Psoas muscle (tissue), 8 donors: Measurements from ENCODE around the gene KDM2B. TPM values are rescaled to one million over a fixed set of nuclear protein-coding genes. Genes with fewer than 3 reads are reported as not detected.

ENCODE experiments used
- ATAC-seq, 4 donors: fragments of 200-7000 bp; cut with Tn5 transposase; one replicate each; pipeline ENCODE4 v1.9.1; 2020; ENCODE audit warnings: moderate library complexity in 3 of 4, mild to moderate bottlenecking in 2 of 4
- DNase-seq, 2 donors: peaks; one replicate each; pipeline ENCODE4 v3.0.0-alpha.2; 2020
- H3K27ac ChIP-seq: fragments of 200-600 bp; one replicate; pipeline ENCODE4 v1.8.0; 2022
- H3K27me3 ChIP-seq, 3 donors: fragments of 200-600 bp in 1 of 3; one replicate each; pipeline versions ENCODE4 v1.6.1 to v1.8.0; 2013 to 2022; ENCODE audit warnings: low read length in 2 of 3, mild to moderate bottlenecking in 2 of 3, moderate library complexity in 1 of 3; ENCODE audit not compliant: insufficient read depth in 3 of 3
- H3K36me3 ChIP-seq, 2 donors: fragments of 200-600 bp in 1 of 2; one replicate each; pipeline versions ENCODE4 v1.6.1 to v1.8.0; 2013 to 2022; ENCODE audit warnings: low read depth in 1 of 2, mild to moderate bottlenecking in 1 of 2, moderate library complexity in 1 of 2; ENCODE audit not compliant: insufficient read depth in 1 of 2
- H3K4me1 ChIP-seq: fragments of 200-600 bp; one replicate; pipeline ENCODE4 v1.8.0; 2022
- H3K4me3 ChIP-seq: fragments of 200-600 bp; one replicate; pipeline ENCODE4 v1.8.0; 2022; ENCODE audit warnings: mild to moderate bottlenecking
- H3K9me3 ChIP-seq: fragments of 200-600 bp; one replicate; pipeline ENCODE4 v1.8.0; 2022
- CTCF ChIP-seq: fragments of 200-600 bp; IDR thresholded peaks from one replicate; pipeline ENCODE4 v1.8.0; 2022; ENCODE audit warnings: antibody characterized with exemption
- WGBS, 3 donors: extraction: QIAGEN DNeasy Blood & Tissue Kit; methylation state at CpG; one replicate each; pipeline versions ENCODE4 v1.1.6 to v1.1.7; 2013; 5-methylcytosine and 5-hydroxymethylcytosine counted together
- intact Hi-C, 2 donors: fragments of 100-400 bp; cut with DNase I; formaldehyde crosslinking; loops; one replicate each; pipeline versions ENCODE4 v1.11.0 to v1.14.2; 2022
- polyA plus RNA-seq, 3 donors: library from polyadenylated mRNA; stranded (reverse); fragments of 200-250 nt; gene quantifications; one replicate each; pipeline ENCODE4 v1.2.3, GENCODE V29; 2013
- total RNA-seq, 4 donors: library from RNA; stranded (reverse); fragmentation: NEBNext Ultra II Directional in 2 of 4; extraction: Animal tissue kit (Norgen Biotek cat#: 25700) in 2 of 4; gene quantifications; one replicate each; pipeline versions ENCODE4 v1.2.1 to v1.2.4, GENCODE V29; 2021 to 2023
- donor health status: healthy with polysubstance abuse.
- donor health status: DM: no; HTN: no; CAD: no; lungs with moderate emphysema.
- donor health status: Bipolar disorder and iron deficiency.
- donor health status: healthy.
- donor health status: DM: yes; HTN: yes; CAD: no.
- donor health status: DM: no; HTN: no; CAD: no.
- donor health status: DM: no; HTN: no; CAD: no.
- donor health status: DM: yes; HTN: yes; CAD: no.

KDM2B gene
- total and polyA plus RNA-seq, 7 donors: 6.3 to 11.5 (median 9.9) TPM

- DNase-seq (peak; percentile 44 to 83), ATAC-seq (peak; percentile 54 to 79 (median 74))
- WGBS, 3 donors: 14 to 24% (median 16%) methylated on average over 17 of the region's 17 CpGs
- H3K4me1 ChIP-seq: peaks cover 32% of the 10 kb centered on the region
- no peaks in the 10 kb centered on the region for H3K27me3 ChIP-seq
- no peaks in the 10 kb centered on the region for H3K9me3 ChIP-seq
- intact Hi-C loops: no loop called here
- H3K36me3 ChIP-seq: no peaks in the 10 kb centered on the region
- peak overlapping the region; percentile 93 for H3K27ac ChIP-seq
- TF ChIP-seq CTCF: no peak
- H3K4me3 ChIP-seq: peak overlapping the region; percentile 82
These were observed 1.0 kb upstream of the KDM2B start for GRCh38 chr12:121581686-121582429.

- no peak for TF ChIP-seq CTCF
- 1% methylated on average over 39 to 54 of the region's 54 CpGs for WGBS, 3 donors
- H3K4me3 ChIP-seq: peak overlapping the region; percentile 82
- H3K9me3 ChIP-seq: no peaks in the 10 kb centered on the region
- H3K36me3 ChIP-seq: peaks cover 0 to 5% of the 10 kb centered on the region in 2 donors
- DNase-seq: peak; percentile 74 to 86
- peaks cover 32% of the 10 kb centered on the region for H3K4me1 ChIP-seq
- intact Hi-C loops: loop anchor here (5.0 kb wide), 1 partner anchor 47 kb away; the partner anchor contains the start of gene ORAI1 (in 2 of the 2)
- H3K27ac ChIP-seq: peak overlapping the region; percentile 93
- H3K27me3 ChIP-seq: no peaks in the 10 kb centered on the region
- peak; percentile 52 to 75 (median 68) for ATAC-seq
These were observed 598 bp downstream of the KDM2B start for GRCh38 chr12:121579981-121580868.

GRCh38 chr12:121579190-121579791 lies 1.5 kb downstream of the KDM2B start:
- ATAC-seq: peak; percentile 37 to 63 (median 44)
- no peak for TF ChIP-seq CTCF
- no peaks in the 10 kb centered on the region for H3K27me3 ChIP-seq
- H3K36me3 ChIP-seq: peaks cover 0 to 14% of the 10 kb centered on the region in 2 donors
- H3K4me3 ChIP-seq: peak overlapping the region; percentile 82
- H3K4me1 ChIP-seq: peaks cover 32% of the 10 kb centered on the region
- peak; percentile 26 to 68 for DNase-seq
- peak overlapping the region; percentile 93 for H3K27ac ChIP-seq
- WGBS, 3 donors: 1% methylated on average over 36 to 53 of the region's 53 CpGs
- H3K9me3 ChIP-seq: no peaks in the 10 kb centered on the region
- intact Hi-C loops: loop anchor here (5.0 kb wide), 1 partner anchor 48 kb away; the partner anchor contains the start of gene ORAI1 (in 2 of the 2)

- Histone ChIP-seq H3K36me3 (peaks cover 0 to 18% of the 10 kb centered on the region in 2 donors), H3K9me3 (no peaks in the 10 kb centered on the region), H3K4me3 (peak overlapping the region; percentile 82), H3K27ac (peak overlapping the region; percentile 93), H3K4me1 (peaks cover 32% of the 10 kb centered on the region), H3K27me3 (no peaks in the 10 kb centered on the region)
- intact Hi-C loops: loop anchor here (5.0 kb wide), 1 partner anchor 49 kb away; the partner anchor contains the start of gene ORAI1 (in 2 of the 2)
- no peak for TF ChIP-seq CTCF
- DNase-seq (peak; percentile 28 to 61), ATAC-seq (peak in 2 of 4 donors; percentile 13 to 15)
- 31 to 41% (median 34%) methylated on average over 63 to 77 of the region's 77 CpGs for WGBS, 3 donors
These were observed 2.3 kb downstream of the KDM2B start for GRCh38 chr12:121578230-121579189.
